ENCODE results near the gene CEP131. TPM values are rescaled to one million over a fixed set of nuclear protein-coding genes. Genes with fewer than 3 reads are reported as not detected.

The CEP131 gene
- total RNA-seq, 2 donors from 2014 or later = 23.2 to 28.0 TPM

- Histone ChIP-seq H3K9me3 (ENCODE audit: control insufficient read depth, low read length) (no peaks in the 10 kb centered on the region), H3K36me3 (ENCODE audit: control insufficient read depth, insufficient read depth, low read length) (no peaks in the 10 kb centered on the region), H3K27ac (ENCODE audit: low read depth, low read length) (no peak overlapping the region), H3K9ac (ENCODE audit: extremely low read depth, low read length, poor library complexity, severe bottlenecking) (no peak overlapping the region), H3K27me3 (ENCODE audit: control insufficient read depth, insufficient read depth, low read length, poor library complexity, severe bottlenecking) (no peaks in the 10 kb centered on the region), H3K4me3 (ENCODE audit: low read length) (no peak overlapping the region), H3K4me1 (ENCODE audit: control insufficient read depth, insufficient read depth, low read length) (no peaks in the 10 kb centered on the region)
- 91 to 93% methylated on average over 13 to 17 of the region's 17 CpGs for WGBS, 2 experiments (ENCODE audit: insufficient coverage in 1 of 2, insufficient read length in 1 of 2)
- DNase-seq = no peak
- Mint-ChIP-seq H3K4me1 (no peaks in the 10 kb centered on the region), H3K27ac (no peak overlapping the region), H3K9me3 (no peaks in the 10 kb centered on the region), H3K4me3 (no peak overlapping the region), H3K27me3 (ENCODE audit: insufficient read depth) (no peaks in the 10 kb centered on the region), H3K36me3 (ENCODE audit: low read depth) (no peaks in the 10 kb centered on the region)
- no peak for TF ChIP-seq CTCF (conservative IDR thresholded peaks at IDR 0.05)
These were observed 69.4 kb downstream of the CEP131 start for GRCh38 chr17:81153340-81153803.

- H3K4me1 ChIP-seq (ENCODE audit: control insufficient read depth, insufficient read depth, low read length) = no peaks in the 10 kb centered on the region
- H3K36me3 ChIP-seq (ENCODE audit: control insufficient read depth, insufficient read depth, low read length) = no peaks in the 10 kb centered on the region
- no peak overlapping the region for H3K27ac Mint-ChIP-seq
- H3K27me3 Mint-ChIP-seq (ENCODE audit: insufficient read depth) = no peaks in the 10 kb centered on the region
- no peaks in the 10 kb centered on the region for H3K4me1 Mint-ChIP-seq
- WGBS, 2 experiments (ENCODE audit: insufficient coverage in 1 of 2, insufficient read length in 1 of 2) = 82% methylated on average over 8 of the region's 8 CpGs; no CpG with 5 or more reads in 1 of the 2 experiments
- H3K27ac ChIP-seq (ENCODE audit: low read depth, low read length) = no peak overlapping the region
- no peaks in the 10 kb centered on the region for H3K9me3 ChIP-seq (ENCODE audit: control insufficient read depth, low read length)
- no peak for TF ChIP-seq CTCF (conservative IDR thresholded peaks at IDR 0.05)
- H3K36me3 Mint-ChIP-seq (ENCODE audit: low read depth) = no peaks in the 10 kb centered on the region
- no peak overlapping the region for H3K4me3 Mint-ChIP-seq
- H3K9ac ChIP-seq (ENCODE audit: extremely low read depth, low read length, poor library complexity, severe bottlenecking) = no peak overlapping the region
- no peak overlapping the region for H3K4me3 ChIP-seq (ENCODE audit: low read length)
- DNase-seq = no peak
- H3K27me3 ChIP-seq (ENCODE audit: control insufficient read depth, insufficient read depth, low read length, poor library complexity, severe bottlenecking) = no peaks in the 10 kb centered on the region
- H3K9me3 Mint-ChIP-seq = no peaks in the 10 kb centered on the region
These were observed 70.4 kb downstream of the CEP131 start for GRCh38 chr17:81152288-81152828.

- Mint-ChIP-seq H3K9me3 (no peaks in the 10 kb centered on the region), H3K4me1 (no peaks in the 10 kb centered on the region), H3K27ac (no peak overlapping the region), H3K27me3 (ENCODE audit: insufficient read depth) (no peaks in the 10 kb centered on the region), H3K36me3 (ENCODE audit: low read depth) (no peaks in the 10 kb centered on the region), H3K4me3 (no peak overlapping the region)
- no peaks in the 10 kb centered on the region for H3K27me3 ChIP-seq (ENCODE audit: control insufficient read depth, insufficient read depth, low read length, poor library complexity, severe bottlenecking)
- no peaks in the 10 kb centered on the region for H3K36me3 ChIP-seq (ENCODE audit: control insufficient read depth, insufficient read depth, low read length)
- TF ChIP-seq CTCF (conservative IDR thresholded peaks at IDR 0.05) = no peak
- H3K4me3 ChIP-seq (ENCODE audit: low read length) = no peak overlapping the region
- H3K9me3 ChIP-seq (ENCODE audit: control insufficient read depth, low read length) = no peaks in the 10 kb centered on the region
- H3K4me1 ChIP-seq (ENCODE audit: control insufficient read depth, insufficient read depth, low read length) = no peaks in the 10 kb centered on the region
- DNase-seq = no peak
- H3K9ac ChIP-seq (ENCODE audit: extremely low read depth, low read length, poor library complexity, severe bottlenecking) = no peak overlapping the region
- WGBS, 2 experiments (ENCODE audit: insufficient coverage in 1 of 2, insufficient read length in 1 of 2) = 97% methylated on average over 6 to 12 of the region's 13 CpGs
- H3K27ac ChIP-seq (ENCODE audit: low read depth, low read length) = no peak overlapping the region
These were observed 71.5 kb downstream of the CEP131 start for GRCh38 chr17:81151278-81151677.
